HG02938 (cell line): ENCODE results near the gene CLIC4.
"Not testable (repeated sequence)": the region's sequence is repeated elsewhere in the genome, so short reads cannot be mapped to it uniquely, and the experiment has no call there.

Experiments
- ATAC-seq: cut with Tn5 transposase; IDR thresholded peaks from one replicate; pipeline ENCODE4 v1.9.1; 2021; ENCODE audit warnings: mild to moderate bottlenecking, moderate library complexity; ENCODE audit not compliant: unreplicated experiment

CLIC4 gene

DNA sequence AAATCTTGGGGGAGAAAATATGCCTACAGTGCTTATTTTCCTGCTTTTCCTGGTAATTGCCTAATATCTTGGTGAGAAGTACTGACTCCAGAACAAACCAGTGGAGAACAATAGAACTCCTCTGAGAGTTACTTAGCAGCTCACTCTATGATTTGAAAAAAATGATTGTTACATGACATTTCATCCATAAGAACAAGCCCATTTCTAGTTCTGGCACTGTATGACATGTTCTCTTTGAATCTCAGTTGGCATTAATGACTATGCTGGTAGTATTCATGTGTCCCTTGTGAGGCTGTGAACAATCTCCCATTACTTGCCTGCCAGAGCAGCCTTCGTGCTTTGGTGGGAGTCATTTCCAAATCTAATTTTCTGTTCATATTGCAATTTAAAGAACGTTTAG, 58.0 kb downstream of the CLIC4 start:
- no peak for ATAC-seq

- ATAC-seq, result no peak
Measured at GRCh38 chr1:24803987-24804530, 58.8 kb downstream of the CLIC4 start.

GRCh38 chr1:24805534-24806301, 60.5 kb downstream of the CLIC4 start:
- ATAC-seq, result no peak

DNA sequence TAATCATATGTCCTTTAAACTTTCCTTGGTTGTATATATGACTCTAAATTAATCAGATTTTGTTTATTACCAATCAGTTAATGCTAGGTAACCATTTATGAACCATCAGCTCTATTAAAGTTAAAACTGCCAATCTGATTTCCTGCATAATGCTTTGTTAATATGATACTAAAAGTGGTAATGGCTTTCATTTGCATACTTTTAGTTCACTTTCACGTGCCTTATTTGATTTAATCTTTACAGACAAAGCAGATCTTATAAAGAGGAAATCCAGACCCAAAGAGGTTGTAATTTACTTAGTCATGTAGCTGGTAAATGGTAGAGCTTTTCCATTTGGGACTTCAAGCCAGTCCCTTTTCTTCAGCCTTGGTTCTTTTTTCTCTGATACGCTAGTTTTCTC, 61.3 kb downstream of the CLIC4 start:
- no peak for ATAC-seq

DNA sequence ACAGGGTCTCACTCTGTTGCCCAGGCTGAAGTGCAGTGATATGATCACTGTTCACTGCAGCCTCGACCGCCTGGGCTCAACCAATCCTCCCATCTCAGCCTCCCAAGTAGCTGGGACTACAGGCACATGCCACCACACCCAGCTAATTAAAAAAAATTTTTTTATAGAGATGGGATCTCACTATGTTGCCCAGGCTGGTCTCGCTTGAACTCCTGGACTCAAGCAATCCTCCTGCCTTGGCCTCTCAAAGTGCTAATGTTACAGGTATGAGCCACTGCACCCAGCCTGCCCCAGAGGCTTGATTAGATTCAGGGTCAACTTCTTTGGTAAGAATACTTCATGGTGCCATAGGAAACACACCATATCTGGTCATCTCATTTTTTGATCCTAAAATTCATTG, 66.2 kb downstream of the CLIC4 start:
- ATAC-seq, result not testable (repeated sequence)

- ATAC-seq, result not testable (repeated sequence)
Measured at GRCh38 chr1:24820221-24820620, 75.0 kb downstream of the CLIC4 start.

DNA sequence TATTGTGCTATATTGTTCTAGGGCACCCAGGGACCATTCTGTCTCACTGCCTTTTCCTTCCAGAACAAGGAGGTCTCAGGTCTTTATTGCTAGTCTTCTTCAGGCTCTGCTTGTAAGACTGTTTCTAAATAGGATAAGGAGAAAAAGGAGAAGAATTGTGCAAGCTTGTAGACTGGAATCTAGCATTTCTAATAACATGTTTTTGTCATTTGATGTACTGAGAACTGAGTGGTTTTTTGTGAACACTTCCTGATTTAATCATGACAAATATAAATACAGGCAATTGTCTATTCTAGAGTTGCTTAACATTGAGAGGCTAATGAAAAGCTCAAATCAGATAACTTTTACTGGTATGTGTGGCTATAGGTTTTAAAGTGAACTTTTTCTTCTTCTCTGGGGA, 77.6 kb downstream of the CLIC4 start:
- ATAC-seq, result no peak

DNA sequence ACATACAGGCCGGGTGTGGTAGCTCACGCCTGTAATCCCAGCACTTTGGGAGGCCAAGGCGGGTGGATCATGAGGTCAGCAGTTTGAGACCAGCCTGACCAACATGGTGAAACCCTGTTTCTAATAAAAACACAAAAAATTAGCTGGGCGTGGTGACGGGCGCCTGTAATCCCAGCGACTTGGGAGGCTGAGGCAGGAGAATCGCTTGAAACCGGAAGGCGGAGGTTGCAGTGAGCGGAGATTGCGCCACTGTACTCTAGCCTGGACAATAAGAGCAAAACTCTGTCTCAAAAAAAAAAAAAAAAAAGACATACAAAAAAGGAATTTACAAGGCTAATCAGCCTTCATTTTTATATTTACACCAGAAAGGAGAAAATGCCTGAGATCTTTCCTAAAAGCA, 78.2 kb downstream of the CLIC4 start:
- not testable (repeated sequence) for ATAC-seq

DNA sequence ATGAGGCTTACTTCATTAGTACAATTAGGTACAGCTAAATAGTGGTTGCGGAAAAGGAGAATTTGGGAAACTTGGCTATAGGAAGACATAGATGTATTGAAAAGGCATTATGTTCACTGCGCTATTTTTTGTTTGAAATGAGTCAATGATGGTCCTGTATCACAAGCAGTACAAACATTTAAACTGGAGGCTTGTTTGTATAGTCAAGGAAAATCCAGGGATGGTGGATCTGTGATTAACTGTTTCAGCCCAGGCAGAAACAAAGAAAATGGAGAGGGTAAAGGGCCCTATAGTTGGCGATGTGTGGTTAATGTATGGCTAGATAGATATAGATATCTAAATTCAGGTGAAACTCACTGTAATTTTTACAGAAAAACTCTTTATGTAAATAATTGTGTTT, 79.9 kb downstream of the CLIC4 start:
- ATAC-seq, result no peak

DNA sequence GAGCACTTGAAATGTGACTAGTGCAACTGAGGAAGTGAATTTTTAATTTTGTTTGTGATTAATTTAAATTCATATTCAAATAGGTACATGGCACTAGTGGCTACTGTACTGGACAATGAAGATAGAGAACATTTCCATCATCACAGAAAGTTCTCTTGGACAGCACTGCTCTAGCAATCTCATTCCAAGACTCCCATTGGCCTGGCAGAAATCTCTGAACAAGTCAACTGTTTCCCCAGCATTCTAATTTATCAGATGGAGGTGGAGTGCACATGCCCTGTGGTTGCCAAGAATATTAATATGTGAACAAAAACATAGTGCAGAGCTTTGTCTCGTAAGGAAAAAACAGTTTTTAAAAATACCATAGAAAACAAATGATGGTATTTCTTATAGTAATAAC, 81.3 kb downstream of the CLIC4 start:
- ATAC-seq, result no peak

GRCh38 chr1:24827379-24828135, 82.3 kb downstream of the CLIC4 start:
- no peak for ATAC-seq

DNA sequence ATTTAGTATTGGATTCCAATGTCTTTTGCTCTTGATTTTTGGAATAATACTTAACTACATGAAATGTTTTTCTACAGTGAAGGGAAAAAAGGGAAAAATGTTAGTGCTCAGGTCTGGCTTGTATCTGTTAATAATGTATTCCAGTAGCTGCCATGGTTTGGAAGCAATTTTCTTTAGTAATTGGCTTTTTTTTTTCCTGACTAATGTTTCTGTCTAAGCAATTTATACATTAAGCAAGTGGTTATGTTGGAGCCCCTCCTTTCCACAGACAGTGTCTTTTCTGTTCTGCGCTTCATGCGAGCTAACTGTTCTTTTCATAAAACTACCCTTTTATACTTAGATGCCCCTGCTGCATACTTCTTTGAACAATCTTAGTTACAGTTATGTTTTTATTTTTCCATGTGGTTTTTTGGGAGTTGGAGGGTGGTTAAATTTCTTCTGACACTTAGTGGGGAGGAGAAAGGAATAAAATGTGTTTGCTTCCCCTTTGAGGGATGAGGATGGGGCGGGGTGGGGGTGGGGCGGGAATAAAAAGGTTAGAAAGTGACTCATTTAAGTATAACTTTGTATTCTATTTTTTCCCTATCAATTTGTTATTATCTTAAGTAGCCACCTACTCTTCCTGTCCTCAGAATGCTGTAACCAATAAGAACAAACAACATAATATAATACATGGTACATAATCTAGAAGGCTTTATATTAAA, 83.1 kb downstream of the CLIC4 start:
- no peak for ATAC-seq

DNA sequence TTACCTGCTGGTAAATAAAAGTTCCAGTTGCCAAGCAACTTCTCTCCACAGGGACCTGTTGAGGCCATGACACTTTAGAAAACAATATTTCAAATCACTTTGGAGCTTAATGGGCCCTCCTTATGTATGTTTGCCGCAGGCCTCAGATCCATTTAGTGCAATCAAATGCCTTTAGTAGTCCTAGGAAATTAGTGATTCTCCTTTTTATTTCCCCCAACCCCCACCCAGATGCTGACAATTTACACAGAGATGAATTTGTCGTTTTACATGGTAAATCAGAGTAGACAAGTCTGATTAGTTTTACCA, 83.6 kb downstream of the CLIC4 start:
- no peak for ATAC-seq

DNA sequence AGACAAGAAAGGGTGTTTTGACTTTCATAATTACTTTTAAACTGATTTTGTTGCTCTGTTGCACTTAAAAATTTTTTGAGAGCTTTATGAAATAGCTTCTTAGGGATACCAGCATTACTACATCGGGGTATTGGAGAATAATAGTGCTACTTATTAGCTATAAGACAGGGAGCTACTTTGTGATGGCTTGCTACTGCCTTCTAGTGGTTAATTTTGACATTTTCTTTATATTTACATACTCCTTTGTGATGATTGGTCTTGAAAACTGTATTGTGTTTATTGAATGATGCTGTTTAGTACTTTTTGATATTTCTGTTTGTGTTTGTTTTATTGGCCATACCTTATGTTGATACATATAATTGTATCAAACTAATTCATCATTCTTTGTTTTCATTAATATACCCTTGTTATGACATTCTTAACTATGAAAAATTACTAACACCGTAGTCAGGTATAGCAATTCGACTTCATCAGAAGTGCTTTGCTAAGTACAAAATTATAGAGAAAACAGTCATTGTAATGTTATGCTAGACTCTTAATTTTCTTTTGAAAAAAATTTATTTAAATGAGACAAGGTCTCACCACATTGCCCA, 85.5 kb downstream of the CLIC4 start:
- ATAC-seq, result no peak

GRCh38 chr1:24841593-24841992, 96.3 kb downstream of the CLIC4 start:
- no peak for ATAC-seq

DNA sequence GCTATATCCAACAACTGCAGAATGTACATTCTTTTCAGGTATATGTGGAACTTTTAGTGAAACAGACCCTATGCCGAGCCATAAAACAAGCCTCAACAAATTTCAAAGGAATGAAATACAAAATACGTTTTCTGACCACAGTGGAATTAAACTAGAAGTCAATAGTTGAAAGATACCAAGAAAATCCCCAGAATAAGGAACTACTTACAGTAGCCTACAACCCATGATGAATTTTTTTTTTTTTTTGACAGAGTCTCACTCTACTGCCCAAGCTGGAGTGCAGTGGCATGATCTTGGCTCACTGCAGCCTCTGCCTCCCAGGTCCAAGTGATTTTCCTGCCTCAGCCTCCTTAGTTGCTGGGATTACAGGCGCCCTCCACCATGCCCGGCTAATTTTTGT, 101.4 kb downstream of the CLIC4 start:
- no peak for ATAC-seq

- peak; percentile 91 for ATAC-seq
Measured at GRCh38 chr1:24847995-24848881, 103.0 kb downstream of the CLIC4 start.

DNA sequence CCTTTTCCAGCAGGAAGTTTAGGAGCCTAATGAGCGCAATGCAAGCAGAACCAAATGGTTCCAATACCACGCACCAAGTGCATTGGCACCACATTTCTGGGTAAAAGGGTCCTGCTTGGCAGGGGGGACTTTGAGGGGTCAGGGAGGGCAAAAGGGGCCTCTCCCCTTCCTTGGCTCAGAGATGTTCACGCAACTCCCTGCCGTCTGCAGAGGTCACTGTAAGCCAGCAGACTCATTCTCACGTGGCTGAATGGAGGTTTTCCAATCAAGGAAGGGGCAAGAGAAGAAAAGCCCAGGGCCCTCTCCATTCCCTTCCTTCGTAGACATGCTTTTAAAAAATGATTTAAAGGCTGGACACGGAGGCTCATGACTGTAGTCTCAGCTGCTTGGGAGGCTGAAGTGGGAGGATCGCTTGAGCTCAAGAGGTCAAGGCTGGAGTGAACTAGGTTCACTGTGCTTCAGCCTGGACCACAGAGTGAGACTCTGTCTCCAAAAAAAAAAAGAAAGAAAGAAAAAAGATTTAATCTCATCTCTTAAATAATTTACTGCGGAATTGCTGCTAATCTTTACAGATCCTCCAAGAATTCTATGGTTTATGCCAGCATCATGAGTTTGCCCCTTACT, 104.5 kb downstream of the CLIC4 start:
- ATAC-seq, result no peak

- no peak for ATAC-seq
Measured at GRCh38 chr1:24850328-24850920, 105.2 kb downstream of the CLIC4 start.
